K562 (cell line): ENCODE results near the gene TMEFF2. TPM values are rescaled to one million over a fixed set of nuclear protein-coding genes. Genes with fewer than 3 reads are reported as not detected.

Experiments
- AFF4 ChIP-seq: sonication (generic); formaldehyde crosslinking; IDR thresholded peaks from 2 replicates; pipeline ENCODE4 v1.8.0; 2023; ENCODE audit warnings: mild to moderate bottlenecking, missing genetic modification reagents
- ARNT ChIP-seq, 2 experiments: fragments of 450-650 bp; IDR thresholded peaks; 2 replicates each; pipeline ENCODE4 v1.6.1; 2016; ENCODE audit warnings: mild to moderate bottlenecking in 1 of 2
- CBFB ChIP-seq: sonication (generic); formaldehyde crosslinking; IDR thresholded peaks from 2 replicates; pipeline ENCODE4 v1.4.0; 2020; ENCODE audit warnings: mild to moderate bottlenecking, missing genetic modification reagents
- HMGN3 ChIP-seq: IDR thresholded peaks from 2 replicates; pipeline ENCODE4 v1.6.1; 2011; ENCODE audit warnings: borderline replicate concordance, low read depth, mild to moderate bottlenecking, mixed read lengths, low read length; ENCODE audit not compliant: insufficient read length; ENCODE audit errors: extremely low read depth
- HOMEZ ChIP-seq: fragments of 250-450 bp; sonication (Bioruptor Pico); IDR thresholded peaks from 2 replicates; pipeline ENCODE4 v1.4.0; 2020; ENCODE audit warnings: mild to moderate bottlenecking, moderate library complexity
- KDM2B ChIP-seq: fragments of 250-450 bp; sonication (Bioruptor Pico); IDR thresholded peaks from 2 replicates; pipeline ENCODE4 v1.8.0; 2021; ENCODE audit warnings: mild to moderate bottlenecking, moderate library complexity
- NFRKB ChIP-seq: fragments of 450-650 bp; IDR thresholded peaks from 2 replicates; pipeline ENCODE4 v1.6.1; 2016; ENCODE audit warnings: low read depth
- NR0B1 ChIP-seq: fragments of 450-650 bp; IDR thresholded peaks from one replicate; pipeline ENCODE4 v1.6.1; 2018; ENCODE audit warnings: mild to moderate bottlenecking, moderate library complexity; ENCODE audit not compliant: partially characterized antibody
- POLR3A ChIP-seq: IDR thresholded peaks from 2 replicates; pipeline ENCODE4 v1.6.1; 2011; ENCODE audit warnings: borderline replicate concordance, mild to moderate bottlenecking, moderate library complexity; ENCODE audit not compliant: insufficient read length, insufficient read depth; ENCODE audit errors: extremely low read depth
- SOX6 ChIP-seq: fragments of 450-650 bp; IDR thresholded peaks from 2 replicates; pipeline ENCODE4 v1.6.1; 2014; ENCODE audit warnings: mild to moderate bottlenecking
- TBL1XR1 ChIP-seq, 2 experiments: IDR thresholded peaks; 2 replicates each; pipeline ENCODE4 v1.6.1; 2012; ENCODE audit warnings: improper control_type of control experiment in 2 of 2, low read length in 2 of 2, mild to moderate bottlenecking in 1 of 2
- TFAP4 ChIP-seq: sonication (generic); formaldehyde crosslinking; IDR thresholded peaks from 2 replicates; pipeline ENCODE4 v1.8.0; 2022; ENCODE audit warnings: missing genetic modification reagents, mild to moderate bottlenecking, moderate library complexity, borderline replicate concordance
- TFE3 ChIP-seq: fragments of 450-650 bp; formaldehyde crosslinking; IDR thresholded peaks from 2 replicates; pipeline ENCODE4 v1.4.0; 2020; ENCODE audit warnings: mild to moderate bottlenecking, mixed read lengths
- ZBED1 ChIP-seq: IDR thresholded peaks from 2 replicates; pipeline ENCODE4 v1.6.1; 2014
- ZBTB43 ChIP-seq: sonication (generic); formaldehyde crosslinking; IDR thresholded peaks from 2 replicates; pipeline ENCODE4 v1.8.0; 2023; ENCODE audit warnings: mild to moderate bottlenecking, missing genetic modification reagents
- ZNF3 ChIP-seq: fragments of 250-450 bp; sonication (Bioruptor Pico); IDR thresholded peaks from 2 replicates; pipeline ENCODE4 v1.5.0; 2021; ENCODE audit warnings: mild to moderate bottlenecking, moderate library complexity
- polyA plus RNA-seq, 8 experiments: library from polyadenylated mRNA; depleted of rRNA in 4 of 8; stranded (reverse) in 5 of 8; unstranded in 3 of 8; fragments of >200 nt; fragmentation: Nextera tagmentation in 2 of 8; fragmentation: Illumina TruSeq in 1 of 8; extraction: Ambion mirVana in 2 of 8; extraction: Trizol in 1 of 8; gene quantifications; 2 replicates each; pipeline versions ENCODE4 v1.2.1 to v1.2.3, GENCODE V29; 2011 to 2014; ENCODE audit warnings: inconsistent platforms in 1 of 8, missing spikeins in 1 of 8
- total RNA-seq, 7 experiments: library from RNA; depleted of rRNA in 6 of 7; stranded (reverse); fragments of >200 nt in 6 of 7; fragmentation: Illumina TruSeq in 2 of 7; extraction: Trizol in 2 of 7; gene quantifications; 2 replicates each; pipeline versions ENCODE4 v1.2.1 to v1.2.3, GENCODE V29; 2011 to 2021; ENCODE audit warnings: low replicate concordance in 1 of 7

TMEFF2 gene
- total and polyA plus RNA-seq, 9 of the 15 experiments (the other 6 are each of a cell fraction or from before 2014, with no cell fraction given) = 1.4 TPM; not detected in 8

GRCh38 chr2:191950132-191950874, 244.4 kb downstream of the TMEFF2 start (continued):
- TF ChIP-seq HOMEZ (CRISPR knock-in tag) (no peak), AFF4 (no peak), SOX6 (peak; percentile 16; the same call in 1 of the 2 replicates), CBFB (CRISPR knock-in tag) (no peak), TBL1XR1 (IDR thresholded peaks at IDR 0.05; ENCODE audit: low read length in 2 of 2) (no peak), HMGN3 (no peak), NR0B1 (no peak), ZBED1 (no peak), NFRKB (peak; percentile 31; the same call in 1 of the 2 replicates), ZBTB43 (CRISPR knock-in tag) (no peak), ARNT (IDR thresholded peaks at IDR 0.05) (peak in 1 of 2 experiments; percentile 45; a peak in 1 of 4 replicates), KDM2B (CRISPR knock-in tag) (no peak), TFE3 (CRISPR knock-in tag) (no peak), TFAP4 (no peak), ZNF3 (CRISPR knock-in tag) (no peak), POLR3A (no peak)
